Measurements from ENCODE around the gene CP.

DNA sequence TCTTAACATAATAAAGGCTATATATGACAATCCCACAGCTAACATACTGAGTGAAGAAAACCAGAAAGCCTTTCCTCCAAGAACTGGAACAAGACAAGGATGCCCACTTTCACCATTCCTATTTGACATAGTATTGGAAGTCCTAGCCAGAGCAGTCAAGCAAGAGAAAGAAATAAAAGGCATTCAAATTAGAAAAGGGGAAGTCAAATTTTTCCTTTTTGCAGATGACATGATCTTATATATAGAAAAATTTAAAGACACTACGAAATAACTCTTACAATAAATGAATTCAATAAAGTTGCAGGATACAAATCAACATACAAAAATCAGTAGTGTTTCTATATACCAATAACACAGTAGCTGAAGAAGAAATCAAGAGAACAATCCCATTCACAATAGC lies 42.2 kb upstream of the CP start:
- TF ChIP-seq, protein P1, sequence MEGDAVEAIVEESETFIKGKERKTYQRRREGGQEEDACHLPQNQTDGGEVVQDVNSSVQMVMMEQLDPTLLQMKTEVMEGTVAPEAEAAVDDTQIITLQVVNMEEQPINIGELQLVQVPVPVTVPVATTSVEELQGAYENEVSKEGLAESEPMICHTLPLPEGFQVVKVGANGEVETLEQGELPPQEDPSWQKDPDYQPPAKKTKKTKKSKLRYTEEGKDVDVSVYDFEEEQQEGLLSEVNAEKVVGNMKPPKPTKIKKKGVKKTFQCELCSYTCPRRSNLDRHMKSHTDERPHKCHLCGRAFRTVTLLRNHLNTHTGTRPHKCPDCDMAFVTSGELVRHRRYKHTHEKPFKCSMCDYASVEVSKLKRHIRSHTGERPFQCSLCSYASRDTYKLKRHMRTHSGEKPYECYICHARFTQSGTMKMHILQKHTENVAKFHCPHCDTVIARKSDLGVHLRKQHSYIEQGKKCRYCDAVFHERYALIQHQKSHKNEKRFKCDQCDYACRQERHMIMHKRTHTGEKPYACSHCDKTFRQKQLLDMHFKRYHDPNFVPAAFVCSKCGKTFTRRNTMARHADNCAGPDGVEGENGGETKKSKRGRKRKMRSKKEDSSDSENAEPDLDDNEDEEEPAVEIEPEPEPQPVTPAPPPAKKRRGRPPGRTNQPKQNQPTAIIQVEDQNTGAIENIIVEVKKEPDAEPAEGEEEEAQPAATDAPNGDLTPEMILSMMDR (IDR thresholded peaks at IDR 0.05) = no peak
- TF ChIP-seq POLR2A (IDR thresholded peaks at IDR 0.05) = no peak
